Activated naive CD8-positive, alpha-beta T cell treated with anti-CD3 and anti-CD28 coated beads, Interleukin-2, amount 10 ng/mL, durations not matched to agents 7 days and 5 days (primary cell): ENCODE measurements around the gene PLAAT5. TPM values are rescaled to one million over a fixed set of nuclear protein-coding genes. Genes with fewer than 3 reads are reported as not detected.

ENCODE experiments used
- ATAC-seq: fragments of 150-1000 bp; cut with Tn5 transposase; one replicate; pipeline ENCODE4 v1.10.0; 2021; ENCODE audit warnings: low read depth, moderate library complexity
- POLR2A ChIA-PET: fragments of 350-600 bp; sonication (Branson Sonifier 250); formaldehyde crosslinking; loops from one replicate; lab custom pipeline; 2021; ENCODE audit warnings: antibody characterized with exemption; lab: Charles Lee
- DNase-seq: peaks from one replicate; pipeline ENCODE4 v3.0.0; 2021
- H3K27ac Mint-ChIP-seq: one replicate; pipeline ENCODE4 v1.8.0; 2022; ENCODE audit warnings: mild to moderate bottlenecking, mixed read lengths
- H3K27me3 Mint-ChIP-seq: one replicate; pipeline ENCODE4 v1.8.0; 2022; ENCODE audit warnings: mild to moderate bottlenecking, moderate library complexity, mixed read lengths
- H3K36me3 Mint-ChIP-seq: one replicate; pipeline ENCODE4 v1.8.0; 2021; ENCODE audit warnings: mild to moderate bottlenecking, mixed read lengths
- H3K4me1 Mint-ChIP-seq: one replicate; pipeline ENCODE4 v1.8.0; 2021; ENCODE audit warnings: mixed read lengths
- H3K4me3 Mint-ChIP-seq: one replicate; pipeline ENCODE4 v1.8.0; 2022; ENCODE audit warnings: mild to moderate bottlenecking, moderate library complexity, mixed read lengths
- H3K9me3 Mint-ChIP-seq: one replicate; pipeline ENCODE4 v1.8.0; 2021; ENCODE audit warnings: mixed read lengths
- total RNA-seq, 2 experiments: library from RNA; stranded (reverse); gene quantifications; one replicate each; pipeline ENCODE4 v1.2.3, GENCODE V29; 2021

PLAAT5 gene
- total RNA-seq, 2 experiments from 2014 or later, result 0.43 to 0.44 TPM

- Mint-ChIP-seq H3K4me3 (no peak overlapping the region), H3K27ac (no peak overlapping the region), H3K4me1 (peaks cover 2% of the 10 kb centered on the region), H3K9me3 (no peaks in the 10 kb centered on the region), H3K36me3 (peaks cover 2% of the 10 kb centered on the region), H3K27me3 (no peaks in the 10 kb centered on the region)
- POLR2A ChIA-PET, result interaction anchor here (0.6 to 0.7 kb wide), 2 partner anchors 88 to 167 kb away, joined by 3 to 6 read pairs; no protein-coding TSS in a partner anchor
- DNase-seq (peak; percentile 24), ATAC-seq (no peak)
Measured at GRCh38 chr11:63508009-63508408, 17.0 kb upstream of the PLAAT5 start.

GRCh38 chr11:63507511-63507910 is 16.5 kb upstream of the PLAAT5 start:
- Mint-ChIP-seq H3K4me3 (no peak overlapping the region), H3K4me1 (peaks cover 4% of the 10 kb centered on the region), H3K36me3 (peaks cover 5% of the 10 kb centered on the region), H3K27me3 (no peaks in the 10 kb centered on the region), H3K27ac (no peak overlapping the region), H3K9me3 (peaks cover 2% of the 10 kb centered on the region)
- DNase-seq (no peak), ATAC-seq (no peak)
- POLR2A ChIA-PET, result interaction anchor here (0.6 to 0.7 kb wide), 3 partner anchors 89 to 1106 kb away, joined by 3 to 7 read pairs (median 6); no protein-coding TSS in a partner anchor

- peaks cover 9% of the 10 kb centered on the region for H3K4me1 Mint-ChIP-seq
- peak; percentile 18 for DNase-seq
- peaks cover 5% of the 10 kb centered on the region for H3K36me3 Mint-ChIP-seq
- H3K4me3 Mint-ChIP-seq, result no peak overlapping the region
- peaks cover 4% of the 10 kb centered on the region for H3K9me3 Mint-ChIP-seq
- H3K27me3 Mint-ChIP-seq, result no peaks in the 10 kb centered on the region
- H3K27ac Mint-ChIP-seq, result no peak overlapping the region
- no peak for ATAC-seq
- POLR2A ChIA-PET, result interaction anchor here (0.7 kb wide), 1 partner anchor 1106 kb away, joined by 7 read pairs; no protein-coding TSS in a partner anchor
Measured at GRCh38 chr11:63506876-63507275, 15.9 kb upstream of the PLAAT5 start.

GRCh38 chr11:63505857-63506528 is 15.0 kb upstream of the PLAAT5 start, which contains the start of gene LGALS12:
Gene LGALS12 (plus strand): TSS chr11:63506084. CDS start chr11:63506459, 375 bp downstream.
- POLR2A ChIA-PET, result no interaction called here
- no peak within 1 kb of the TSS for H3K27ac Mint-ChIP-seq
- H3K36me3 Mint-ChIP-seq, result peaks cover 5% of the 10 kb centered on the region
- H3K9me3 Mint-ChIP-seq, result peaks cover 4% of the 10 kb centered on the region
- DNase-seq (peak; percentile 20), ATAC-seq (no peak)
- no peak within 1 kb of the TSS for H3K4me3 Mint-ChIP-seq
- peaks cover 9% of the 10 kb centered on the region for H3K4me1 Mint-ChIP-seq
- no peaks in the 10 kb centered on the region for H3K27me3 Mint-ChIP-seq

GRCh38 chr11:63504933-63505586 is 14.1 kb upstream of the PLAAT5 start:
- peaks cover 9% of the 10 kb centered on the region for H3K9me3 Mint-ChIP-seq
- H3K36me3 Mint-ChIP-seq, result peaks cover 10% of the 10 kb centered on the region
- DNase-seq (no peak), ATAC-seq (no peak)
- peaks cover 9% of the 10 kb centered on the region for H3K4me1 Mint-ChIP-seq
- H3K4me3 Mint-ChIP-seq, result no peak overlapping the region
- no peak overlapping the region for H3K27ac Mint-ChIP-seq
- H3K27me3 Mint-ChIP-seq, result no peaks in the 10 kb centered on the region
- POLR2A ChIA-PET, result no interaction called here

- H3K36me3 Mint-ChIP-seq, result peaks cover 12% of the 10 kb centered on the region
- peaks cover 17% of the 10 kb centered on the region for H3K9me3 Mint-ChIP-seq
- POLR2A ChIA-PET, result no interaction called here
- ATAC-seq (no peak), DNase-seq (no peak)
- H3K4me1 Mint-ChIP-seq, result peaks cover 9% of the 10 kb centered on the region
- no peak overlapping the region for H3K27ac Mint-ChIP-seq
- peaks cover 2% of the 10 kb centered on the region for H3K27me3 Mint-ChIP-seq
- H3K4me3 Mint-ChIP-seq, result no peak overlapping the region
Measured at GRCh38 chr11:63504054-63504453, 13.1 kb upstream of the PLAAT5 start.

- DNase-seq (no peak), ATAC-seq (no peak)
- Mint-ChIP-seq H3K4me1 (peaks cover 9% of the 10 kb centered on the region), H3K27me3 (peaks cover 3% of the 10 kb centered on the region), H3K27ac (no peak overlapping the region), H3K36me3 (peaks cover 12% of the 10 kb centered on the region), H3K4me3 (no peak overlapping the region), H3K9me3 (peaks cover 17% of the 10 kb centered on the region)
- POLR2A ChIA-PET, result no interaction called here
Measured at GRCh38 chr11:63503492-63503891, 12.5 kb upstream of the PLAAT5 start.

GRCh38 chr11:63502252-63502820 is 11.4 kb upstream of the PLAAT5 start:
- peaks cover 17% of the 10 kb centered on the region for H3K9me3 Mint-ChIP-seq
- no peak overlapping the region for H3K4me3 Mint-ChIP-seq
- POLR2A ChIA-PET, result interaction anchor here (0.6 kb wide), 1 partner anchor 72 kb away, joined by 3 read pairs; no protein-coding TSS in a partner anchor
- no peak for DNase-seq
- H3K27ac Mint-ChIP-seq, result no peak overlapping the region
- peaks cover 9% of the 10 kb centered on the region for H3K4me1 Mint-ChIP-seq
- no peak for ATAC-seq
- peaks cover 12% of the 10 kb centered on the region for H3K36me3 Mint-ChIP-seq
- peaks cover 7% of the 10 kb centered on the region for H3K27me3 Mint-ChIP-seq

- H3K27ac Mint-ChIP-seq, result no peak overlapping the region
- no peak for DNase-seq
- POLR2A ChIA-PET, result interaction anchor here (0.7 kb wide), 1 partner anchor 679 kb away, joined by 3 read pairs; no protein-coding TSS in a partner anchor
- no peak for ATAC-seq
- peaks cover 12% of the 10 kb centered on the region for H3K36me3 Mint-ChIP-seq
- H3K27me3 Mint-ChIP-seq, result peaks cover 9% of the 10 kb centered on the region
- no peak overlapping the region for H3K4me3 Mint-ChIP-seq
- H3K4me1 Mint-ChIP-seq, result peaks cover 9% of the 10 kb centered on the region
- H3K9me3 Mint-ChIP-seq, result peaks cover 17% of the 10 kb centered on the region
Measured at GRCh38 chr11:63501236-63501635, 10.3 kb upstream of the PLAAT5 start.

- no peak overlapping the region for H3K27ac Mint-ChIP-seq
- H3K4me1 Mint-ChIP-seq, result peaks cover 7% of the 10 kb centered on the region
- POLR2A ChIA-PET, result no interaction called here
- peaks cover 17% of the 10 kb centered on the region for H3K9me3 Mint-ChIP-seq
- peaks cover 12% of the 10 kb centered on the region for H3K27me3 Mint-ChIP-seq
- no peak for ATAC-seq
- no peak overlapping the region for H3K4me3 Mint-ChIP-seq
- no peak for DNase-seq
- peaks cover 12% of the 10 kb centered on the region for H3K36me3 Mint-ChIP-seq
Measured at GRCh38 chr11:63499874-63500273, 8.9 kb upstream of the PLAAT5 start.

- H3K4me3 Mint-ChIP-seq, result no peak overlapping the region
- DNase-seq, result no peak
- peaks cover 43% of the 10 kb centered on the region for H3K27me3 Mint-ChIP-seq
- peaks cover 4% of the 10 kb centered on the region for H3K36me3 Mint-ChIP-seq
- H3K4me1 Mint-ChIP-seq, result peaks cover 4% of the 10 kb centered on the region
- H3K9me3 Mint-ChIP-seq, result peaks cover 9% of the 10 kb centered on the region
- no peak for ATAC-seq
- no peak overlapping the region for H3K27ac Mint-ChIP-seq
- POLR2A ChIA-PET, result no interaction called here
Measured at GRCh38 chr11:63494975-63495374, 4.0 kb upstream of the PLAAT5 start.

GRCh38 chr11:63493127-63493526 is 2.2 kb upstream of the PLAAT5 start:
- no peak overlapping the region for H3K4me3 Mint-ChIP-seq
- ATAC-seq, result no peak
- H3K9me3 Mint-ChIP-seq, result peaks cover 2% of the 10 kb centered on the region
- POLR2A ChIA-PET, result no interaction called here
- H3K4me1 Mint-ChIP-seq, result peaks cover 4% of the 10 kb centered on the region
- H3K27ac Mint-ChIP-seq, result no peak overlapping the region
- peaks cover 49% of the 10 kb centered on the region for H3K27me3 Mint-ChIP-seq
- DNase-seq, result no peak
- H3K36me3 Mint-ChIP-seq, result peaks cover 1% of the 10 kb centered on the region

- POLR2A ChIA-PET, result no interaction called here
- H3K36me3 Mint-ChIP-seq, result peaks cover 1% of the 10 kb centered on the region
- H3K4me1 Mint-ChIP-seq, result peaks cover 4% of the 10 kb centered on the region
- H3K4me3 Mint-ChIP-seq, result no peak overlapping the region
- H3K9me3 Mint-ChIP-seq, result peaks cover 2% of the 10 kb centered on the region
- peaks cover 53% of the 10 kb centered on the region for H3K27me3 Mint-ChIP-seq
- H3K27ac Mint-ChIP-seq, result no peak overlapping the region
- DNase-seq (no peak), ATAC-seq (no peak)
Measured at GRCh38 chr11:63492441-63492840, 1.5 kb upstream of the PLAAT5 start.
